NT2/D1 (cell line): ENCODE data around the gene HOXD8.

Source experiments
- SUZ12 ChIP-seq: IDR thresholded peaks from 2 replicates; pipeline ENCODE4 v1.6.1; 2011; ENCODE audit not compliant: insufficient read length, insufficient read depth; ENCODE audit errors: extremely low read depth
- YY1 ChIP-seq: IDR thresholded peaks from 2 replicates; pipeline ENCODE4 v1.6.1; 2011; ENCODE audit not compliant: insufficient read length, insufficient read depth
- ZNF274 ChIP-seq: IDR thresholded peaks from 2 replicates; pipeline ENCODE4 v1.6.1; 2011; ENCODE audit warnings: mild to moderate bottlenecking, low read depth, low read length

DNA sequence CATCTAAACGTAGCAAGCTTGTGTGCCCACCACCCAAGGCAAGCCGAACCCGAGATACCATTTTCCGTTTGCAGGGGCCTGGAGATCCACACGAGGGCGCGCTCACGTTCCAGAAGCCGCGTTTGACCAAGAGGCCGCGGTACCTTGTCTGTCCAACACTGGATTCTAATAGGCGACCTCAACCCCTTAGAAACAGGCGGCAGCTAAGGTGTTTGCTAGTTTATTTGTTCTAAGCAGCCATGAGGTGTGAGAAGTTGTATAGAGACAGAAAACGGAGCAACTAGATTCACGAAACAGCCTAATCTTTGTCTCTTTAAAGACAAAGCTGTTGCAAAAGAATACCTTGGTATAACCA lies 18.2 kb upstream of the HOXD8 start:
- TF ChIP-seq ZNF274, result no peak
- no peak for TF ChIP-seq YY1
- TF ChIP-seq SUZ12, result no peak
